ENCODE results near the gene IGF2R.

The IGF2R gene

GRCh38 chr6:159976686-159977254, 7.9 kb downstream of the IGF2R start:
- no peak for DNase-seq

GRCh38 chr6:159977255-159977903, 8.5 kb downstream of the IGF2R start:
- DNase-seq = no peak

GRCh38 chr6:159977904-159978268, 9.0 kb downstream of the IGF2R start:
- DNase-seq = no peak

DNA sequence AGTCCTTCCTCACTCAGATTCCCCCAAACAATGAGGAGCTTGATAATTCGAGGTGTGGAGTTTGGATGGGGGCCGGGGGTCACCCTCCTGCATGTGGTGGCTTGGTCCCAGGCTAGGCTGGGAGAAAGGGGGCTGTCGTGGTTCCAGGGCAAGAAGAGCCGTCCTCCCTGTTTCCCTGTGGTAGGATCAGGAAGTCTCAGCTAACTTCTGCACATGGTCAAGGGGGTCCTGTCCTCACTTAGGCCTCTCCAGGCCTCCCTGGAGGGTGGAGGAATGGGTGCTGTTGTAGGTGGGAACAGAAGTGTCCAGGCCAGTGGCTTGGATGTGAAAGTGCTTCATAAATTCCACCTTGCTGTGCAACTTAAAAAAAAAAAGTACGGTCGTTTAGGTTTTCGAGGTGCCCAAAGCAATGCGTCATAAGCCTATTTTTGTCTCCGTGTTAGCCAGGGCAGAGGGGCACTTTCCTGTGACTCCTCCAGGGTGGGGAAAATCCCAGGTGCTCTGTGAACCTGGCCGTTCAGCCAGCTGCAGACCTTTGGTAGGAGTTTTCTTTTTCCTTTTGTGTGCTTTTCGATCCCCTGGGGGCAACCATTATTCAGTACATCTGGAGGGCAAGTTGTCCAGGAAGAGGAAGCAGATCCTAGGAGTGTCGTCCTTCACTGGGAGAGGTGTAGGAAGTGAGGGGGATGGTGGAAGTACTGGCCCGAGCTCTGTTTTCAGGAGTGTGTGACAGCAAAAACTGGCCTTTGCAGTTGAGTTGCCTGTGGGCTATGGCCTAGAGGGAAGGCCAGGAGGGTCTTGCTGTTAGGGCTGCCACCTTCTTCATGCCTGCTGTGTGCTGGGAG, 9.6 kb downstream of the IGF2R start:
- peak; percentile 66 for DNase-seq

DNA sequence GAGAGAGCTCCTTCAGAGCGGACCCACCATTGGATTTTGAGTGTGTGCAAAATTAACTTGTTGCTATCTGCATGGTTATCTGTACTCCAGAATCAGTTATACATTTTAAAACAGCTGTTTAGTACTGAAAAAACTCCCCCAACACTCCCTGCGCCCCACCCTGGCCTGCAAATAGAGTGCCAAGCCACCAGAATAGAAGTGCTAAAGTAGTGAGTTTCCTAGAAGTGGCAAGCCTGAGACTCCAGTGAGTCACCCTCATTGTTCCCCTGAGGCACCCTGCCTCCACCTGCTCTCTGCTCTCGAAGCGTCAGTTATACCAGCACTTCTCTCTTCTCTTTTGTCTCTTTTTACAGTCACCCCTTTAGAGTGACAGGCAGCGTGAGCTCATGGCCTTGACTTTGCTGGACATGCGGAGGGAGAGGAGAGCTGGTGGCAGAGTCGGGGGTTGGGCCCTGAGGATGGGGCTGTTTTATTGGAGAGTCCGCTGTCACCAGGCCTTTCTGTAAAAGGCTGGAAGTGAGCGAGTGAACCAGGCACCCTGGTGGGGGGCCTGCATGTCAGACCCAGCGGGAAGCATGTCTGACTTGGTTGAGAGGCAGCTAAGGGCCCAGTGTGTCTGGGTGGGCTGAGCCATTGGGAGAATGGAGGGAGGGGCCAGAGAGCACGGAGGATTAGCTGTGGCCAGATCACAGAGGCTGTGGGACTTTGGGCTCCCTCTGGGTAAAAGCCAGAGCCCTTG, 10.4 kb downstream of the IGF2R start:
- peak; percentile 76 for DNase-seq

DNA sequence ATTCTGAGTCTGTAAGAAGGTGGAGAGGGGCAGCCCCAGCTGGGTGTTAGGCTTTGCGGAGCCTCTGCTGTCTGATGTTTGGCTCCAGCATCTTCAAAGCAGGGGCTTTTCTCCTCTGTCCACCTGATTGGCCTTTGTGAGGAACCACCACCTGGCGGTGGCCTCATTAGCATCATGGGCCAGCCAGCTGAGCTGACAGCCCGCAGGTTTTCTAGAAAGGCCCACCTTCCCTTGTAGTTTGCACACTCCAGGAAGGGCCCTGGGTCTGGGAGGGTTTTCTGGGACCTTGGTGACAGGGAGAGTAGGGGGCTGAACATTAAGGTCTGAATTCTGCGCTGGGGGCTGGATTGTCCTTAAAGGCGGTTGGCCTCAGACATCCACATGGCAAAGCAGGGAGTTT, 11.6 kb downstream of the IGF2R start:
- DNase-seq = peak; percentile 30

- no peak for DNase-seq
Observed at GRCh38 chr6:159981071-159981402, 12.2 kb downstream of the IGF2R start.

DNA sequence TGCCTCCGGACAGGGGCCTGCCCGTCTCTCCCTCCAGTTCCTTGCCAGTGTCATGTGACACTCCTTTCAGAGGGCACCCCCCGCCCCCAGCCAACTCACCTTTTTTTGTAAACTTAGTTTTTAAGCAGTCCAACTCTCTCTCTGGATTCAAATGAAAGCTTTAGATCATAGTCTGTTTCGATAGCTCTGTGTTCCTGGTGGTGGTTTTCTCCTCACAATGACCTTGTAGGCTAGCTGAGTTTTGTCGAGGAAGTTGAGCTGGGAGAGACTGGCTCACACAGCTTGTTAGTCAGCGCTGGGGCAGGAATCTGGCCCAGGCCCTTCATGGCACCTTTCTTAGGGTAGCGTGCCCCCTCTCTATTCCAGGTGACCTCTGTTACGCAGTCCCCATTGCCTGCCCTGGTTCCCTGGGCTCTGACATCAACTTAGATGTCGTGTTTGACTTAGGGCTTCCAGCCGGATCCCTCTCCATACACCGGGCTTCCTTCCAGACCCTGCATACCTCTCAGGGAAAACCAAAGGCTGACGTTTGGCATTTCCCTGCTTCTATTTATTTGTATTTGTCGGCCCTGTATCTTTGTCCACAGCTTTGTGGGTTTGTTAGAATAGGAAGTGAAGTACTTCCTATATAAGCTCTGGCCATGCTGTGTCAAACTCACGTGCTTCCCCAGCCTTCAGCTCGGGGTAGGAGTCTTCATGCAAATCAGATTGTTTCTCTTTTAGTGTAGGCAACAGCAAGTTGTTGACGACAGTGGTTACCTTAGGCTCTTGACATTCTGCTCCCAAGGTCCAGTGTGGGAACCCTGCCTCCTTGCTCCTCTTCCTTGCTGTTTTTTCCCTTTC, 12.7 kb downstream of the IGF2R start:
- DNase-seq = peak; percentile 52

DNA sequence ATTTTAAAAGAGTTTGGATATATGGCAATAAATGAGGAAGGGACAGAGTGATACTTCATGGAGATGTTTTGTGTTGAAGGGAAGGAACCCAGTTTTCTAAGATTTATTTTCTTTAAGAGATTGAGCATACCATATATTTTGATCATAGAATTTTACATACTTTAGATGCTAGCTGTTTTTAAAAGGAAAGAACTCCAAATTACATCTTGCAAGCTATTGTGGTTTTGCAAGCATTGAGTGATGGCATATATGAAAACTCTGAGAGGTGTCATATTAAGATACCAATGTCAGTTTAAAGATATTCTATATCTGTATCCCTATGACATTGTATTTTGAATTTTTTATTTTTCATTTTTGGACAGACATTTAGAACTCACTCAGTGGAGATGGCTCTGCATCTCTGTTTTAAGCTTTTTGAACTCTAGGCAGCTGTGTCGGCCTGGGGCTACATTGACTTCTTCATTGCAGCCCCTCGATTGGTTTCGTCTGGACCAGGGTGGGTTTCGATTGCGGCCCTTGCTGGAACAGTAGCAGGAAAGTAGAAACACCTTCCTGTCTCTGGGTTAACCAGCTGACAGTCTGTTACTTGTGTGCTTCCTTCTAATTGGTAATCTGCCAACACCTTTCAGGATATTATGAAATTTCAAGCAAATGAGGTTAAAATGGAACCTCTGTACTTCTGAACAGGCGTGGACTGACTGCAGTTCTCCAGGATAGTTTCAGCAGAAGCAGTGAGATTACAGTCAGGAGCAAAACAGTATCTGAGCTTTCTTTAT, 14.0 kb downstream of the IGF2R start:
- DNase-seq = no peak

- DNase-seq = no peak
Observed at GRCh38 chr6:159983641-159984080, 14.8 kb downstream of the IGF2R start.

GRCh38 chr6:159984268-159984786, 15.4 kb downstream of the IGF2R start:
- DNase-seq = no peak

GRCh38 chr6:159985296-159985945, 16.5 kb downstream of the IGF2R start:
- DNase-seq = no peak

GRCh38 chr6:159988983-159989454, 20.1 kb downstream of the IGF2R start:
- peak; percentile 49 for DNase-seq

DNA sequence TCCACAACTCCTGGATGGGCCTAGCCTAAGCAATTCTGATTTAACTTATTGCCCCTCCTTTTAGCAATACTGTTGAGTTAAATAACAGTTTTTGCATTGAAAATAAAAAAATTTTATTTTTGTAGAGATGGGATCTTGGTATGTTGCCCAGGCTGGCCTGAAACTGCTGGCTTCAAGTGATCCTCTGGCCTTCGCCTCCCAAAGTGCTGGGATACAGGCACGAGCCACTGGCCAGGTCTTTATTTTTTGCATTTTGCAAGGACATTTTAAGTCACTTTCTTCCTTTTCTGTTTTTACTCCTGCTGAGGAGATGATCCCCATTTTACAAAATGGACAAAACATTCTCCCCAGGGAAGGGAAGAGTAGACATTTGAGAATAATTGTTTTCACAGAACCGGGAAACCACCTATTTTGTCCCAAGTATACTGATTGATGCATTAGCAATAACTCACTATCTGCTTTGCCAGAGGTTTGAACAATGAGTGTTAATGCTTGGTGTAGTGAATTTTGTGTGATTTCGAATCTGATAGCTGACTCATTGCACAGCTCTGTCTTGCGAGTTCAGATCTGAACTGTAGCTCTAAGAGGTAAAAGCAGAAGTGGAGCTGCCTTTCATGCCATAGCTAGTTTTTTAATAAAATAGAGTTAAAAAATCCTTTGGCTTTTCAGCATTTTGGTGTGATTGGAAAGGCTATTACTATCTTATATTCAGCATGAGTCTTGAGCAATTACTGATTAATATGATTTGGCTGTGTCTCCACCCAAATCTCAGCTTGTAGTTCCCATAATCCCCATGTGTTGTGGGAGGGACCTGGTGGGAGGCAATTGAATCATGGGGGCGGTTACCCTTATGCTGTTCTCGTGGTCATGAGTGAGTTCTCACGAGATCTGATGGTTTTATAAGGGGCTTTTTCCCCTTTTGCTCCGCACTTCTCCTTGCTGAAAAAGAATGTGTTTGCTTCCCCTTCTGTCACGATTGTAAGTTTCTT, 20.9 kb downstream of the IGF2R start:
- DNase-seq = no peak

GRCh38 chr6:159992366-159992765, 23.5 kb downstream of the IGF2R start:
- DNase-seq = no peak

DNA sequence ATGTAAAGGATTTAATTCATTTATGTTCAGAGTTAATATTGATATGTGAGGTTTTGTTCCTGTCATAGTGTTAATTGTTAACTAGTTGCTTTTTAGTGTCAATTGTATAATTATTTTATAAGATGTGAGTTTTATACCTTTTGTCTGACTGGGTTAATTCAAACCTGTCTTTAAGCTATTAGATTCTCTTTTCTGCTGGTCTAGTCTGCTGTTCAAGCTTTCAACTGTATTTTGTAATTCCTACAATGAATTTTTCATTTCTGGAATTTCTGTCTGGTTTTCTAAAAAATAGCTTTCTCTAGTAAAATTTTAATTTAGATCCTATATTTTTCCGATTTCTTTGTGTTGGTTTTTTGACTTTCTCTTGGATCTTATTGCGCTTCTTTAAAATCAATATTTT, 26.5 kb downstream of the IGF2R start:
- DNase-seq = no peak

- no peak for DNase-seq
Observed at GRCh38 chr6:159996087-159996622, 27.3 kb downstream of the IGF2R start.

DNA sequence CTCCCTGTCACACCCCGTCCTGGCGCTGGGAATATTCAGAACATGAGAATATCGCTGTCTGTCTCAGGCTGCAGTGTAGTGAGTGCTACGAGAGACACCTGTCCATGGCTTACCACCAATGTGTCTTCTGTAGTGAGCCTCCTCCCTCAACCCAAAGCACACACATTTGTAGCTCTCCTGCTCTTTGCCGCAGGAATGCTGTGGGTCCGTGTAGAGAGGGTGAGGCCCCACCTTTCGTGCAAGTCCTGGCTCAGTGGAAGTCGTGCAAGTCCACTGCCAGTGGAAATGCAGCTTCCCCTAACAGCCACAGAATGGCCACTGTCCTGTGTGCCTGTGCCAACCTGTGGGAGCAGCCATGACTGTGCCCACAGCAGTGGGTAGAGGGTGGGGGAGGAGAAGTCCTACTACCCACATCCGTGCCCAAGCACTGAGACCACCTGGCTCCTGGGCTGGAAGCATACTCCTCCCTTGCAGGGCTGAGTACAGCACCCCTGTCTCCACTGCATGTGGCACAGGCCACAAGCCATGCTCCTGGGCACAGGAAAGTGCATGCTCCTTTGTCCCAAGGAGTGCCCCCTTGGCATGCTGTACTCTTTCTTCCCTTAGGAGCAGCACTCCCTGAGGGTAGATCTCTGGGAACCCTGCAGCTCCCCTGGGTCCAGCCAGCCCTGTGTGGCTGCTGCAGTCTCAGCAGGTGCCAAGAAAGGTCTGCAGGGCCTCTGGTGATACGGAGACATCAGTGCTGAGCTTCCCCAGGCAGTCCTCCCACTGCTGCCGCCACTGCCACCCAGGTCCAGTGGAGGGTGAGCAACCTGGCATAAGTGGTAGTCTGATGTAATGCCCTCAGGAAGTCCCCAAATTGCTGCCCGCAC, 28.0 kb downstream of the IGF2R start:
- no peak for DNase-seq
